ENCODE measurements around the gene NT5C2. TPM values are rescaled to one million over a fixed set of nuclear protein-coding genes. Genes with fewer than 3 reads are reported as not detected.
"Not testable (repeated sequence)": the region's sequence is repeated elsewhere in the genome, so short reads cannot be mapped to it uniquely, and the experiment has no call there.

Gene NT5C2
- polyA plus RNA-seq (2013, experiment 1 of 2; ENCODE audit: insufficient read length), result 50.6 TPM
- polyA plus RNA-seq (2013, experiment 2 of 2; ENCODE audit: insufficient read length), result 48.5 TPM

GRCh38 chr10:103193107-103193819 is at the start of gene NT5C2:
TSS of gene NT5C2 (minus strand) at chr10:103193272. CDS start at chr10:103174958, 18,314 bp downstream.
- peak; percentile 80 for DNase-seq

- peak; percentile 68 for DNase-seq
These were observed 48.4 kb upstream of the NT5C2 start for GRCh38 chr10:103241262-103242011.

GRCh38 chr10:103238506-103239252 is 45.6 kb upstream of the NT5C2 start:
- DNase-seq, result peak; percentile 73

- no peak for DNase-seq
These were observed 42.7 kb upstream of the NT5C2 start for GRCh38 chr10:103235775-103236174.

- DNase-seq, result peak; percentile 75
These were observed 39.9 kb upstream of the NT5C2 start for GRCh38 chr10:103232772-103233488.

GRCh38 chr10:103232131-103232673 is 39.1 kb upstream of the NT5C2 start:
- peak; percentile 55 for DNase-seq

GRCh38 chr10:103231047-103231551 is 38.0 kb upstream of the NT5C2 start:
- peak; percentile 99 for DNase-seq

- DNase-seq, result no peak
These were observed 34.3 kb upstream of the NT5C2 start for GRCh38 chr10:103227416-103227815.

- no peak for DNase-seq
These were observed 32.9 kb upstream of the NT5C2 start for GRCh38 chr10:103225939-103226338.

- DNase-seq, result not testable (repeated sequence)
These were observed 31.6 kb upstream of the NT5C2 start for GRCh38 chr10:103224721-103225120.

- DNase-seq, result no peak
These were observed 31.1 kb upstream of the NT5C2 start for GRCh38 chr10:103224133-103224532.

GRCh38 chr10:103216362-103216761 is 23.3 kb upstream of the NT5C2 start:
- DNase-seq, result peak; percentile 67

GRCh38 chr10:103215601-103216000 is 22.5 kb upstream of the NT5C2 start:
- DNase-seq, result no peak

- DNase-seq, result not testable (repeated sequence)
These were observed 17.2 kb upstream of the NT5C2 start for GRCh38 chr10:103210262-103210661.

GRCh38 chr10:103207643-103208042 is 14.6 kb upstream of the NT5C2 start:
- peak; percentile 24 for DNase-seq

- DNase-seq, result no peak
These were observed 14.1 kb upstream of the NT5C2 start for GRCh38 chr10:103207141-103207540.

GRCh38 chr10:103206715-103207114 is 13.6 kb upstream of the NT5C2 start:
- DNase-seq, result not testable (repeated sequence)

GRCh38 chr10:103205401-103205800 is 12.3 kb upstream of the NT5C2 start:
- DNase-seq, result not testable (repeated sequence)

- DNase-seq, result peak; percentile 29
These were observed 11.5 kb upstream of the NT5C2 start for GRCh38 chr10:103204353-103205255.

- no peak for DNase-seq
These were observed 10.4 kb upstream of the NT5C2 start for GRCh38 chr10:103203466-103203865.

- DNase-seq, result no peak
These were observed 9.2 kb upstream of the NT5C2 start for GRCh38 chr10:103202319-103202718.
